Measurements from ENCODE around the gene LASP1NB.

The LASP1NB gene

GRCh38 chr17:38891441-38891840 lies 34.0 kb upstream of the LASP1NB start:
- DNase-seq (no peak), ATAC-seq (no peak)
- H3K4me3 Mint-ChIP-seq: no peak overlapping the region
- no peaks in the 10 kb centered on the region for H3K9me3 Mint-ChIP-seq
- peaks cover 79% of the 10 kb centered on the region for H3K4me1 Mint-ChIP-seq (ENCODE audit: low read depth)
- H3K27me3 Mint-ChIP-seq (ENCODE audit: low read depth): no peaks in the 10 kb centered on the region
- peaks cover 15% of the 10 kb centered on the region for H3K36me3 Mint-ChIP-seq (ENCODE audit: insufficient read depth)

GRCh38 chr17:38892083-38892482 lies 33.3 kb upstream of the LASP1NB start:
- Mint-ChIP-seq H3K36me3 (ENCODE audit: insufficient read depth) (peaks cover 15% of the 10 kb centered on the region), H3K4me3 (no peak overlapping the region), H3K27me3 (ENCODE audit: low read depth) (no peaks in the 10 kb centered on the region), H3K9me3 (no peaks in the 10 kb centered on the region), H3K4me1 (ENCODE audit: low read depth) (peaks cover 80% of the 10 kb centered on the region)
- no peak for DNase-seq
- peak; percentile 36 to 43 for ATAC-seq

GRCh38 chr17:38892620-38893019 lies 32.8 kb upstream of the LASP1NB start:
- Mint-ChIP-seq H3K36me3 (ENCODE audit: insufficient read depth) (peaks cover 15% of the 10 kb centered on the region), H3K4me3 (no peak overlapping the region), H3K4me1 (ENCODE audit: low read depth) (peaks cover 80% of the 10 kb centered on the region), H3K27me3 (ENCODE audit: low read depth) (no peaks in the 10 kb centered on the region), H3K9me3 (no peaks in the 10 kb centered on the region)
- no peak for DNase-seq
- ATAC-seq: no peak

- H3K4me1 Mint-ChIP-seq (ENCODE audit: low read depth): peaks cover 80% of the 10 kb centered on the region
- no peak overlapping the region for H3K4me3 Mint-ChIP-seq
- H3K36me3 Mint-ChIP-seq (ENCODE audit: insufficient read depth): peaks cover 15% of the 10 kb centered on the region
- no peaks in the 10 kb centered on the region for H3K27me3 Mint-ChIP-seq (ENCODE audit: low read depth)
- ATAC-seq (peak in 1 of 2 donors; percentile 2), DNase-seq (no peak)
- no peaks in the 10 kb centered on the region for H3K9me3 Mint-ChIP-seq
Observed at GRCh38 chr17:38893113-38893512, 32.3 kb upstream of the LASP1NB start.

- peaks cover 15% of the 10 kb centered on the region for H3K36me3 Mint-ChIP-seq (ENCODE audit: insufficient read depth)
- H3K27me3 Mint-ChIP-seq (ENCODE audit: low read depth): no peaks in the 10 kb centered on the region
- ATAC-seq (peak; percentile 29 to 42), DNase-seq (no peak)
- no peaks in the 10 kb centered on the region for H3K9me3 Mint-ChIP-seq
- H3K4me1 Mint-ChIP-seq (ENCODE audit: low read depth): peaks cover 80% of the 10 kb centered on the region
- H3K4me3 Mint-ChIP-seq: no peak overlapping the region
Observed at GRCh38 chr17:38893607-38894006, 31.8 kb upstream of the LASP1NB start.

GRCh38 chr17:38894276-38894675 lies 31.1 kb upstream of the LASP1NB start:
- DNase-seq (no peak), ATAC-seq (no peak)
- Mint-ChIP-seq H3K36me3 (ENCODE audit: insufficient read depth) (peaks cover 15% of the 10 kb centered on the region), H3K27me3 (ENCODE audit: low read depth) (no peaks in the 10 kb centered on the region), H3K9me3 (no peaks in the 10 kb centered on the region), H3K4me3 (no peak overlapping the region), H3K4me1 (ENCODE audit: low read depth) (peaks cover 80% of the 10 kb centered on the region)

- Mint-ChIP-seq H3K4me3 (no peak overlapping the region), H3K36me3 (ENCODE audit: insufficient read depth) (peaks cover 6% of the 10 kb centered on the region), H3K9me3 (no peaks in the 10 kb centered on the region)
Observed at GRCh38 chr17:38896346-38896954, 29.0 kb upstream of the LASP1NB start.

GRCh38 chr17:38897176-38897575 lies 28.2 kb upstream of the LASP1NB start:
- Mint-ChIP-seq H3K27me3 (ENCODE audit: low read depth) (no peaks in the 10 kb centered on the region), H3K36me3 (ENCODE audit: insufficient read depth) (peaks cover 3% of the 10 kb centered on the region), H3K4me1 (ENCODE audit: low read depth) (peaks cover 72% of the 10 kb centered on the region), H3K9me3 (no peaks in the 10 kb centered on the region), H3K4me3 (no peak overlapping the region)
- DNase-seq (no peak), ATAC-seq (no peak)

More at GRCh38 chr17:38896346-38896954, 29.0 kb upstream of the LASP1NB start:
- peaks cover 79% of the 10 kb centered on the region for H3K4me1 Mint-ChIP-seq (ENCODE audit: low read depth)
- DNase-seq: no peak
- ATAC-seq: no peak
- H3K27me3 Mint-ChIP-seq (ENCODE audit: low read depth): no peaks in the 10 kb centered on the region

GRCh38 chr17:38897671-38898290 lies 27.6 kb upstream of the LASP1NB start:
- ATAC-seq (peak in 1 of 2 donors; percentile 1), DNase-seq (no peak)
- H3K27me3 Mint-ChIP-seq (ENCODE audit: low read depth): no peaks in the 10 kb centered on the region
- H3K36me3 Mint-ChIP-seq (ENCODE audit: insufficient read depth): peaks cover 3% of the 10 kb centered on the region
- H3K4me3 Mint-ChIP-seq: peak overlapping the region; percentile 75
- peaks cover 67% of the 10 kb centered on the region for H3K4me1 Mint-ChIP-seq (ENCODE audit: low read depth)
- H3K9me3 Mint-ChIP-seq: no peaks in the 10 kb centered on the region

- peaks cover 68% of the 10 kb centered on the region for H3K4me1 Mint-ChIP-seq (ENCODE audit: low read depth)
- ATAC-seq (peak; percentile 15 to 36), DNase-seq (no peak)
- H3K9me3 Mint-ChIP-seq: no peaks in the 10 kb centered on the region
- H3K36me3 Mint-ChIP-seq (ENCODE audit: insufficient read depth): peaks cover 6% of the 10 kb centered on the region
- H3K4me3 Mint-ChIP-seq: peak overlapping the region; percentile 75
- no peaks in the 10 kb centered on the region for H3K27me3 Mint-ChIP-seq (ENCODE audit: low read depth)
Observed at GRCh38 chr17:38898291-38898679, 27.1 kb upstream of the LASP1NB start.

- peak; percentile 86 for DNase-seq
- Mint-ChIP-seq H3K4me1 (ENCODE audit: low read depth) (peaks cover 68% of the 10 kb centered on the region), H3K9me3 (no peaks in the 10 kb centered on the region), H3K27me3 (ENCODE audit: low read depth) (no peaks in the 10 kb centered on the region), H3K4me3 (peak overlapping the region; percentile 75), H3K36me3 (ENCODE audit: insufficient read depth) (peaks cover 10% of the 10 kb centered on the region)
- peak; percentile 91 for ATAC-seq
Observed at GRCh38 chr17:38898812-38899348, 26.5 kb upstream of the LASP1NB start.

GRCh38 chr17:38899421-38899820 lies 26.0 kb upstream of the LASP1NB start:
- ATAC-seq (no peak), DNase-seq (no peak)
- peak overlapping the region; percentile 75 for H3K4me3 Mint-ChIP-seq
- no peaks in the 10 kb centered on the region for H3K9me3 Mint-ChIP-seq
- peaks cover 11% of the 10 kb centered on the region for H3K36me3 Mint-ChIP-seq (ENCODE audit: insufficient read depth)
- peaks cover 64% of the 10 kb centered on the region for H3K4me1 Mint-ChIP-seq (ENCODE audit: low read depth)
- no peaks in the 10 kb centered on the region for H3K27me3 Mint-ChIP-seq (ENCODE audit: low read depth)

GRCh38 chr17:38900978-38901656 lies 24.3 kb upstream of the LASP1NB start:
- DNase-seq: no peak
- Mint-ChIP-seq H3K27me3 (ENCODE audit: low read depth) (no peaks in the 10 kb centered on the region), H3K36me3 (ENCODE audit: insufficient read depth) (peaks cover 18% of the 10 kb centered on the region), H3K9me3 (no peaks in the 10 kb centered on the region), H3K4me3 (no peak overlapping the region), H3K4me1 (ENCODE audit: low read depth) (peaks cover 64% of the 10 kb centered on the region)
- ATAC-seq: no peak

GRCh38 chr17:38903404-38903803 lies 22.0 kb upstream of the LASP1NB start:
- Mint-ChIP-seq H3K27me3 (ENCODE audit: low read depth) (no peaks in the 10 kb centered on the region), H3K9me3 (no peaks in the 10 kb centered on the region), H3K36me3 (ENCODE audit: insufficient read depth) (peaks cover 18% of the 10 kb centered on the region), H3K4me3 (no peak overlapping the region), H3K4me1 (ENCODE audit: low read depth) (peaks cover 53% of the 10 kb centered on the region)
- no peak for DNase-seq
- no peak for ATAC-seq

Data from activated T-cell treated with anti-CD3 and anti-CD28 coated beads, Interleukin-2, amount 50 U/mL, for 4 hours (primary cell).